ENCODE data around the gene VWF. TPM values are rescaled to one million over a fixed set of nuclear protein-coding genes. Genes with fewer than 3 reads are reported as not detected.
A peak's percentile ranks its signal among the peaks of the same experiment; 100 is the strongest.

VWF gene
- total and polyA plus RNA-seq, 2 experiments from 2014 or later, result 0.42 to 0.56 TPM

- no peak for TF ChIP-seq REST (IDR thresholded peaks at IDR 0.05; ENCODE audit: unreplicated experiment)
These were observed 39.5 kb downstream of the VWF start (continued) for GRCh38 chr12:6084969-6085450.

- Histone ChIP-seq H3K4me1 (ENCODE audit: insufficient read depth) (peaks cover 18% of the 10 kb centered on the region), H3K36me3 (ENCODE audit: insufficient read depth) (no peaks in the 10 kb centered on the region), H3F3A (replicated peaks; ENCODE audit: low read depth) (no peaks in the 10 kb centered on the region; the same call in 1 of the 2 replicates), H3K4me3 (no peak overlapping the region), H3K27ac (ENCODE audit: low read depth) (peak overlapping the region; percentile 63; the same call in 1 of the 2 replicates), H3K9me2 (ENCODE audit: insufficient read depth) (no peaks in the 10 kb centered on the region), H3K79me2 (replicated peaks; ENCODE audit: insufficient read depth) (no peaks in the 10 kb centered on the region), H3K27me3 (ENCODE audit: insufficient read depth) (no peaks in the 10 kb centered on the region), H2AFZ (peak overlapping the region; percentile 24; the same call in 1 of the 2 replicates), H3K4me2 (peak overlapping the region; percentile 24; the same call in 1 of the 2 replicates), H4K20me1 (replicated peaks; ENCODE audit: insufficient read depth) (no peaks in the 10 kb centered on the region)
- DNase-seq (ENCODE audit: low spot score) (peak; percentile 86), ATAC-seq (peak; percentile 82)
- Mint-ChIP-seq H3K36me3 (ENCODE audit: low read depth) (no peaks in the 10 kb centered on the region), H3K27ac (0 out of 2 replicates have a peak overlapping the region, but pooled peaks have one; percentile 32), H3K9me3 (no peaks in the 10 kb centered on the region; the same call in 2 of the 3 replicates), H3K4me3 (peak overlapping the region; percentile 28; the same call in 1 of the 3 replicates), H3K27me3 (ENCODE audit: insufficient read depth, low read depth, poor library complexity) (peaks cover 9% of the 10 kb centered on the region), H3K4me1 (peaks cover 37% of the 10 kb centered on the region)
- TF ChIP-seq ZNF114 (CRISPR knock-in tag; IDR thresholded peaks at IDR 0.05), result no peak
- 0 out of 2 replicates have a peak, but pooled peaks have one; percentile 5 for TF ChIP-seq NANOG (IDR thresholded peaks at IDR 0.05; ENCODE audit: borderline replicate concordance)
- TF ChIP-seq CREB1 (CRISPR knock-in tag; IDR thresholded peaks at IDR 0.05; ENCODE audit: low read depth), result no peak
- TF ChIP-seq ZNF331 (CRISPR knock-in tag; IDR thresholded peaks at IDR 0.05; ENCODE audit: low read depth), result no peak
- no peak for TF ChIP-seq STAT1 (IDR thresholded peaks at IDR 0.05; ENCODE audit: unreplicated experiment)
These were observed 40.1 kb downstream of the VWF start for GRCh38 chr12:6084261-6084968.

GRCh38 chr12:6083601-6084000, 40.9 kb downstream of the VWF start:
- Histone ChIP-seq H3K27me3 (ENCODE audit: insufficient read depth) (no peaks in the 10 kb centered on the region), H3K4me1 (ENCODE audit: insufficient read depth) (peaks cover 14% of the 10 kb centered on the region), H3K4me3 (no peak overlapping the region), H3K4me2 (peak overlapping the region; percentile 24; the same call in 1 of the 2 replicates), H3K79me2 (replicated peaks; ENCODE audit: insufficient read depth) (no peaks in the 10 kb centered on the region), H4K20me1 (replicated peaks; ENCODE audit: insufficient read depth) (no peaks in the 10 kb centered on the region), H2AFZ (peak overlapping the region; percentile 24; the same call in 1 of the 2 replicates), H3K27ac (ENCODE audit: low read depth) (peak overlapping the region; percentile 63; the same call in 1 of the 2 replicates), H3K9me2 (ENCODE audit: insufficient read depth) (no peaks in the 10 kb centered on the region), H3K36me3 (ENCODE audit: insufficient read depth) (no peaks in the 10 kb centered on the region), H3F3A (replicated peaks; ENCODE audit: low read depth) (no peaks in the 10 kb centered on the region; the same call in 1 of the 2 replicates)
- ATAC-seq, result no peak
- DNase-seq (ENCODE audit: low spot score), result no peak
- Mint-ChIP-seq H3K4me3 (no peak overlapping the region), H3K27ac (no peak overlapping the region), H3K9me3 (no peaks in the 10 kb centered on the region), H3K36me3 (ENCODE audit: low read depth) (no peaks in the 10 kb centered on the region), H3K4me1 (peaks cover 30% of the 10 kb centered on the region), H3K27me3 (ENCODE audit: insufficient read depth, low read depth, poor library complexity) (peaks cover 7% of the 10 kb centered on the region)
- TF ChIP-seq ETS1 (IDR thresholded peaks at IDR 0.05), result no peak
- TF ChIP-seq EZH2phosphoT487 (IDR thresholded peaks at IDR 0.05; ENCODE audit: unreplicated experiment), result no peak
